Right lung (tissue), 10 donors: ENCODE results near the gene LLGL2. TPM values are rescaled to one million over a fixed set of nuclear protein-coding genes. Genes with fewer than 3 reads are reported as not detected.
"Not testable (repeated sequence)": the region's sequence is repeated elsewhere in the genome, so short reads cannot be mapped to it uniquely, and the experiment has no call there.

Experiments used
- DNase-seq, 2 donors: peaks; one replicate each; pipeline ENCODE4 v3.0.0-alpha.2; 2013
- long read RNA-seq, 8 donors: transcript quantifications; one replicate each; lab custom pipeline, GENCODE V29; 2026
- polyA plus RNA-seq, 5 donors: library from polyadenylated mRNA; unstranded; fragments of 120-200 nt; gene quantifications; one replicate each; pipeline versions ENCODE4 v1.2.1 to v1.2.3, GENCODE V29; 2013; ENCODE audit warnings: inconsistent platforms in 1 of 5, low replicate concordance in 1 of 5; ENCODE audit not compliant: insufficient read length in 5 of 5, insufficient read depth in 1 of 5

LLGL2 gene, protein sequence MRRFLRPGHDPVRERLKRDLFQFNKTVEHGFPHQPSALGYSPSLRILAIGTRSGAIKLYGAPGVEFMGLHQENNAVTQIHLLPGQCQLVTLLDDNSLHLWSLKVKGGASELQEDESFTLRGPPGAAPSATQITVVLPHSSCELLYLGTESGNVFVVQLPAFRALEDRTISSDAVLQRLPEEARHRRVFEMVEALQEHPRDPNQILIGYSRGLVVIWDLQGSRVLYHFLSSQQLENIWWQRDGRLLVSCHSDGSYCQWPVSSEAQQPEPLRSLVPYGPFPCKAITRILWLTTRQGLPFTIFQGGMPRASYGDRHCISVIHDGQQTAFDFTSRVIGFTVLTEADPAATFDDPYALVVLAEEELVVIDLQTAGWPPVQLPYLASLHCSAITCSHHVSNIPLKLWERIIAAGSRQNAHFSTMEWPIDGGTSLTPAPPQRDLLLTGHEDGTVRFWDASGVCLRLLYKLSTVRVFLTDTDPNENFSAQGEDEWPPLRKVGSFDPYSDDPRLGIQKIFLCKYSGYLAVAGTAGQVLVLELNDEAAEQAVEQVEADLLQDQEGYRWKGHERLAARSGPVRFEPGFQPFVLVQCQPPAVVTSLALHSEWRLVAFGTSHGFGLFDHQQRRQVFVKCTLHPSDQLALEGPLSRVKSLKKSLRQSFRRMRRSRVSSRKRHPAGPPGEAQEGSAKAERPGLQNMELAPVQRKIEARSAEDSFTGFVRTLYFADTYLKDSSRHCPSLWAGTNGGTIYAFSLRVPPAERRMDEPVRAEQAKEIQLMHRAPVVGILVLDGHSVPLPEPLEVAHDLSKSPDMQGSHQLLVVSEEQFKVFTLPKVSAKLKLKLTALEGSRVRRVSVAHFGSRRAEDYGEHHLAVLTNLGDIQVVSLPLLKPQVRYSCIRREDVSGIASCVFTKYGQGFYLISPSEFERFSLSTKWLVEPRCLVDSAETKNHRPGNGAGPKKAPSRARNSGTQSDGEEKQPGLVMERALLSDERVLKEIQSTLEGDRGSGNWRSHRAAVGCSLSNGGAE
- 10 to 100 TPM; 29.3 to 67.0 (median 49.0) TPM for polyA plus RNA-seq
- long read RNA-seq, donor 1, partial matches to known transcripts = 13 of 20 reads
- long read RNA-seq, donor 1, other reads (novel, unspliced or antisense) = 0 of 20 reads
- long read RNA-seq, donor 2, partial matches to known transcripts = 0 of 5 reads
- long read RNA-seq, donor 2, other reads (novel, unspliced or antisense) = 0 of 5 reads
- long read RNA-seq, donor 3, transcript LLGL2-202 (10 exons, 1,374 nt) = major isoform, 6 of 7 reads
- long read RNA-seq, donor 3, partial matches to known transcripts = 0 of 7 reads
- long read RNA-seq, donor 3, other reads (novel, unspliced or antisense) = 0 of 7 reads
- long read RNA-seq, donor 4, partial matches to known transcripts = 0 of 4 reads
- long read RNA-seq, donor 4, other reads (novel, unspliced or antisense) = 0 of 4 reads
- long read RNA-seq, donor 5, transcript LLGL2-202 (10 exons, 1,374 nt) = major isoform, 7 of 22 reads
- long read RNA-seq, donor 5, partial matches to known transcripts = 11 of 22 reads
- long read RNA-seq, donor 5, other reads (novel, unspliced or antisense) = 0 of 22 reads
- long read RNA-seq, donor 6, transcript LLGL2-202 (10 exons, 1,374 nt) = major isoform, 7 of 13 reads
- long read RNA-seq, donor 6, partial matches to known transcripts = 0 of 13 reads
- long read RNA-seq, donor 6, other reads (novel, unspliced or antisense) = 0 of 13 reads
- long read RNA-seq, donor 7, transcript LLGL2-202 (10 exons, 1,374 nt) = major isoform, 7 of 14 reads
- long read RNA-seq, donor 7, partial matches to known transcripts = 5 of 14 reads
- long read RNA-seq, donor 7, other reads (novel, unspliced or antisense) = 0 of 14 reads
- long read RNA-seq, donor 8 = 0 reads

DNA sequence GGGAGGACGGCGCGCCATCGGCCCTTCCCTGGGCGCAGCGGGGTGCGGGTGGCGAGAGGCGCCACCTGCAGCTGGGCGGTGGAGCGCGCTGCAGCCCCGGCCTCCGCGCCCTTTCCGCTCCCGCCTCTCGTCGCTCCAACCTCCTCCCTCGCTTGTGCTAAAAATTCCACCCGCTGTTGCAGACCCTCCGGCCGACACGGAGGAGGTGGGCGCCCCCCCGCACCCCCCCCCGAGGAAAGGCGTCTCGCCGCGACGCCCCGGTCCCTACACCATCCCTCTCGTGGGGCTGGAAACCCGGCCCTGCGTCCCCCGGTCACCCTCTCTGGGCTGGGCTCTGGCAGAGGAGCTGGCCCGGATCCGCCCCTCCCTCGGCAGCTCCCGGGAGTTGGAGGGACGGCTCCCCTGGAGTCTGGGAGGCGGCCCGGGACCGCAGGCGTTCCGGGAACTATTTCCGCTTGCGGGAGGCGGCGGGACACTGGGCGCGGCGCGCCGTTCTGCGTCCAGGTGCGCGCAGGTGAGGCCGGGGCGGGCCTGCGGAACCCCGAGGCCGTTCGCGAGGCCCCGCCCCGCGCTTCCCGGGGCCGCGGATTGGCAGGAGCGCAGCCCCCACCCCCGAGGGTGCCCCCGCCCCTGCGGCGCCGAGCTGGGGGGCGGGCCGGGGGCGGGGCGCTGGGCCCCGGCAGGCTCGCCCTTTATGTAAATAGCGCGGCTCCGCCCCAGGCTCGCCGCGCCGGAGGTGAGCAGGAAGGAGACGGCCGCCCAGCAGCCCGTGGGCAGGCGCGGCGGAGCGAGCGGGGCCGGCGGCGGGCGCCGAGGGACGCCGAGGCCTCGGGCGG is at the start of gene LLGL2:
Gene LLGL2 (plus strand): TSS at position 728 of the 836 bp plus-strand sequence. CDS start 17,730 bp downstream, outside the sequence.
- peak; percentile 75 to 80 for DNase-seq

GRCh38 chr17:75475851-75476250 is 49.6 kb upstream of the LLGL2 start:
- DNase-seq = peak; percentile 49 to 55

- peak in 1 of 2 donors; percentile 28 for DNase-seq
Measured at GRCh38 chr17:75476271-75476671, 49.2 kb upstream of the LLGL2 start.

- DNase-seq = no peak
Measured at GRCh38 chr17:75476752-75477489, 48.6 kb upstream of the LLGL2 start.

- DNase-seq = not testable (repeated sequence)
Measured at GRCh38 chr17:75477490-75477862, 48.0 kb upstream of the LLGL2 start.

DNA sequence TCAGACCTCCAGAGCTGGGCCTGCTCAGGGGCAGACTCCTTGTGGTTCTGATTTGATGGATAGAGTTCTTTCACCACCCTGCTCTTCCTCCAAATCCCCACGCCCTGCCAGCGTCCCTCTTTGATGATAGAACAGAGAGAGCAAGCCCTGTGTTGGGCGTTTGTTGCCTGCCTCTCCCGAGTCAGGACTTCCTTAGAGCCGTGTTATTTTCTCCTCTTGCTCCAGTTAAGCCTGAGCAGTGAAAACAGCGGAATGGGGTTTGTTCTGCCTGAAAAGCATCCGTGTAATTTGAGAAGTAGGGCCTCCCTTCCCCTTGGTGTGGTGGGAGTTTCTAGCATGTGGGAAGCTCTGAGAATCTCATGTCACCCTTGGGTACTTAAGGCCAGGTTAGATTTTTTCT is 47.0 kb upstream of the LLGL2 start:
- no peak for DNase-seq

- no peak for DNase-seq
Measured at GRCh38 chr17:75480281-75480680, 45.2 kb upstream of the LLGL2 start.

GRCh38 chr17:75481194-75482068 is 44.1 kb upstream of the LLGL2 start:
- no peak for DNase-seq

GRCh38 chr17:75482098-75482942 is 43.2 kb upstream of the LLGL2 start:
- DNase-seq = no peak

DNA sequence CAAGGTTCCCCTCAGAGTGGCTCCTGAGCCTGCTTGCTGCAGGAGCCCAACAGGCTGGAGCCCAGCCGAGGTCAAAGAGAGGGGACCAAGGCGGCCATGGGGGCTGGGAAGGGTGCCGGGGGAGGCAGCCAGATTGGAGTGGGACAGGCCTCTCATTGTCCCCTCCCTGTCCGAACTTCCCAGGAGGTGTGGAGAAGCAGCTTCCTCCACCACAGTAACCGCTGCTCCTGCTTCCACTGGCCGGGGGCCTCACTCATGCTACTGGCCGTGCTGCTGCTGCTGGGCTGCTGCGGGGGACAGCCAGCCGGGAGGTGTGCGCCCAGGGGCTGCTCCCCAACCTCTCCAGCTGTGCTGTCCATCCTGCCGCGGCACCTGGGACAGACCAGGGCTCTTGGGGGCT is 39.8 kb upstream of the LLGL2 start:
- no peak for DNase-seq

DNA sequence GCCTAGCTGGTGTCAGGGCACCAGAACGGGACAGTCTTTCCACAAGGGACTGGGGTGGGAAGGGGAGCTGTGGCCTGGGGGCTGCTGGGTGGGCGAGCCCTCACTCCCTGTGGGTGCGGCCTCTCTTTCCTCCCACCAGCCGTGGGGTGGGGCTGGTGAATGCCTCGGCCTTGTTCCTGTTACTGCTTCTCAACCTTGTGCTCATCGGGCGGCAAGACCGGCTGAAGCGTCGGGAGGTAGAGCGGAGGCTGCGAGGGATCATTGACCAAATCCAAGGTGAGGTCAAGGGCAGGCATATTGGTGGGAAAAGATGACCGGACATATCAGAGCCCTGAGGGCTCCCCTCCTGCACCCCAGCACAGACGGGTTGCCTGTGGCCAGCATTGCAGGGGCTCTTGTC is 39.3 kb upstream of the LLGL2 start:
- DNase-seq = no peak

DNA sequence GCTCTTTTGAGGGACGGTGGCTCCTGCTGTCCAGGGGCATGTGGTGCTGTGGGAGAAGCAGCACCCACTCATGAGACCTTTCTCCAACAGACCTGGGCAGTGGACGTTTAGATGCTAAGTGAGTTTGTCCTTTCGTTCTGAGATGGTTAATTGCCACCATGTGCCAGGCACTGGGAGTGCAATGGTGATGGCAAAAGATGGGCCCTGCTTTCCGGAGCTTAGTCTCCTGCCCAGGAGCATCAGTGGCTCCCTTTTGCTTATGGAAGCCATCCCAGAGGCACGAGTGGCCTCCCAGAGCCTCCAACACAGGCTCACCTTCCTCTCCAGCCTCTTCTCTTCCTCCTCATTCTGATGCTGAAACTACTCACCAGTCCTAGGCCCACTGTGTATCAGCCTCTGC is 38.5 kb upstream of the LLGL2 start:
- DNase-seq = no peak

DNA sequence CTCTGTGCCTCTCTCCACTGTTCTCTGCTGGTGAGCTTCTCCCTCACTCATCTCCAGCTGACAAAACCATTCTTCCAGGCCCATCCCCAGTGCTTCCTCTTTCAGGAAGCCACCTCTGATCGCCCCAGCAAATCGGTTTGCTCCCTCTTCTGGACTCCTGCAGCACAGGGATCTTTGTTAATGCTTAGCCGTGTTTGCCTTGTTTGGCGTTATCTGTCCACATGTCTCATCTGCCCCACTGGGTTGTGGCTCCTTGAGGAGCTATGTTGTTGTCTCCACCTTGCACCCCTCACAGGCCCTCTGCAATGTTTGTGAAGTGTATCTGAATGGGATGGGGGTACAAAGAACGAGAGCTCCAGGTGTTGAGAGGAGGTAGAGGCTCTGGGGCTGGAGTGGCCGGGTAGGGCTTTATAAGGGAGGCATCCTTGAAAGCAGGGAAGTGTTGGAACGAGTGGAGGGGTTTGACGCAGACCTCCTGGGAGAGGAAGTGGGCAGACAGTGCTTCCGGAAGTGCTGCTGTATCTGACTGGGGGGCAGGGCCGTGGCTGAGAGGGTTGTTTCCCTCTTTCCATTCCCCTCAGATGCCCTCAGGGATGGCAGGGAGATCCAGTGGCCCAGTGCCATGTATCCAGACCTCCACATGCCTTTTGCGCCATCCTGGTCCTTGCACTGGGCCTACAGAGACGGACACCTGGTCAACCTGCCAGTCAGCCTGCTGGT is 38.0 kb upstream of the LLGL2 start:
- DNase-seq = no peak

- no peak for DNase-seq
Measured at GRCh38 chr17:75488693-75489510, 36.6 kb upstream of the LLGL2 start.

GRCh38 chr17:75489511-75489955 is 36.0 kb upstream of the LLGL2 start:
- DNase-seq = no peak
